K562 (cell line): ENCODE measurements around the gene SULT6B1. TPM values are rescaled to one million over a fixed set of nuclear protein-coding genes. Genes with fewer than 3 reads are reported as not detected.
A peak's percentile ranks its signal among the peaks of the same experiment; 100 is the strongest.

Experiments used
- CBFB ChIP-seq: sonication (generic); formaldehyde crosslinking; IDR thresholded peaks from 2 replicates; pipeline ENCODE4 v1.4.0; 2020; ENCODE audit warnings: mild to moderate bottlenecking, missing genetic modification reagents
- CEBPB ChIP-seq: fragments of 450-650 bp; IDR thresholded peaks from 2 replicates; pipeline ENCODE4 v1.6.1; 2016; ENCODE audit warnings: missing genetic modification characterization, missing compliant biosample characterization
- HSF4 ChIP-seq: fragments of 250-450 bp; sonication (Bioruptor Pico); IDR thresholded peaks from 2 replicates; pipeline ENCODE4 v2.1.2; 2022; ENCODE audit warnings: mild to moderate bottlenecking, moderate library complexity, borderline replicate concordance
- MEF2A ChIP-seq: IDR thresholded peaks from 2 replicates; pipeline ENCODE4 v1.6.1; 2011; ENCODE audit warnings: low read depth, mild to moderate bottlenecking, low read length, moderate library complexity; ENCODE audit not compliant: control insufficient read depth
- POU5F1 ChIP-seq: fragments of 150-350 bp; IDR thresholded peaks from 2 replicates; pipeline ENCODE4 v1.6.1; 2014; ENCODE audit warnings: borderline replicate concordance, low read length, low read depth, mild to moderate bottlenecking; ENCODE audit not compliant: partially characterized antibody
- RFX7 ChIP-seq: fragments of 250-450 bp; sonication (Bioruptor Pico); IDR thresholded peaks from 2 replicates; pipeline ENCODE4 v1.5.1; 2021; ENCODE audit warnings: mild to moderate bottlenecking
- SMAD1 ChIP-seq: fragments of 150-350 bp; IDR thresholded peaks from 2 replicates; pipeline ENCODE4 v1.6.1; 2014; ENCODE audit warnings: low read length, low read depth; ENCODE audit not compliant: partially characterized antibody
- SNRNP70 ChIP-seq: fragments of 200-400 bp; formaldehyde crosslinking; optimal IDR thresholded peaks from 2 replicates; pipeline ENCODE3; 2017; ENCODE audit warnings: low read depth, low read length
- ZKSCAN8 ChIP-seq: fragments of 200-800 bp; sonication (Bioruptor generic); IDR thresholded peaks from 2 replicates; pipeline ENCODE4 v1.6.1; 2016; ENCODE audit warnings: missing genetic modification characterization, missing compliant biosample characterization
- ZNF143 ChIP-seq: sonication (generic); formaldehyde crosslinking; IDR thresholded peaks from 2 replicates; pipeline ENCODE4 v1.9.0; 2022; ENCODE audit warnings: mild to moderate bottlenecking, missing genetic modification reagents
- ZNF316 ChIP-seq: fragments of 450-650 bp; IDR thresholded peaks from 2 replicates; pipeline ENCODE4 v1.6.1; 2016
- ZNF668 ChIP-seq: fragments of 250-450 bp; sonication (Bioruptor Pico); IDR thresholded peaks from 2 replicates; pipeline ENCODE4 v1.8.0; 2022; ENCODE audit warnings: mild to moderate bottlenecking, inconsistent platforms
- ZNF707 ChIP-seq: fragments of 250-450 bp; sonication (Bioruptor Pico); conservative IDR thresholded peaks from 2 replicates; pipeline ENCODE4 v1.8.0; 2022; ENCODE audit warnings: inconsistent platforms, mild to moderate bottlenecking, moderate library complexity
- ZNF780A ChIP-seq: fragments of 250-450 bp; sonication (Bioruptor Pico); IDR thresholded peaks from 2 replicates; pipeline ENCODE4 v1.5.0; 2021; ENCODE audit warnings: mild to moderate bottlenecking
- ZNF830 ChIP-seq: fragments of 250-450 bp; sonication (Bioruptor Pico); IDR thresholded peaks from 2 replicates; pipeline ENCODE4 v1.5.0; 2021; ENCODE audit warnings: mild to moderate bottlenecking
- polyA plus RNA-seq, 8 experiments: library from polyadenylated mRNA; depleted of rRNA in 4 of 8; stranded (reverse) in 5 of 8; unstranded in 3 of 8; fragments of >200 nt; fragmentation: Nextera tagmentation in 2 of 8; fragmentation: Illumina TruSeq in 1 of 8; extraction: Ambion mirVana in 2 of 8; extraction: Trizol in 1 of 8; gene quantifications; 2 replicates each; pipeline versions ENCODE4 v1.2.1 to v1.2.3, GENCODE V29; 2011 to 2014; ENCODE audit warnings: inconsistent platforms in 1 of 8, missing spikeins in 1 of 8
- total RNA-seq, 7 experiments: library from RNA; depleted of rRNA in 6 of 7; stranded (reverse); fragments of >200 nt in 6 of 7; fragmentation: Illumina TruSeq in 2 of 7; extraction: Trizol in 2 of 7; gene quantifications; 2 replicates each; pipeline versions ENCODE4 v1.2.1 to v1.2.3, GENCODE V29; 2011 to 2021; ENCODE audit warnings: low replicate concordance in 1 of 7
- TF ChIP-seq, protein P1 (sequence below): sonication (generic); formaldehyde crosslinking; IDR thresholded peaks from 2 replicates; pipeline ENCODE4 v1.8.0; 2022; ENCODE audit warnings: mild to moderate bottlenecking, missing genetic modification reagents
- TF ChIP-seq, protein P2 (sequence below): IDR thresholded peaks from 2 replicates; pipeline ENCODE4 v1.6.1; 2011; ENCODE audit not compliant: insufficient read length; ENCODE audit errors: extremely low read depth
- TF ChIP-seq, protein P3 (sequence below): IDR thresholded peaks from 2 replicates; pipeline ENCODE4 v1.6.1; 2011; ENCODE audit warnings: borderline replicate concordance, low read depth, mild to moderate bottlenecking, moderate library complexity, low read length; ENCODE audit not compliant: insufficient read depth, poor library complexity, severe bottlenecking
- TF ChIP-seq, protein P4 (sequence below): fragments of 250-450 bp; sonication (Bioruptor Pico); IDR thresholded peaks from 2 replicates; pipeline ENCODE4 v1.8.0; 2022; ENCODE audit warnings: moderate library complexity, mild to moderate bottlenecking, inconsistent platforms

SULT6B1 gene
- total and polyA plus RNA-seq, 9 of the 15 experiments (the other 6 are each of a cell fraction or from before 2014, with no cell fraction given), result not detected

DNA sequence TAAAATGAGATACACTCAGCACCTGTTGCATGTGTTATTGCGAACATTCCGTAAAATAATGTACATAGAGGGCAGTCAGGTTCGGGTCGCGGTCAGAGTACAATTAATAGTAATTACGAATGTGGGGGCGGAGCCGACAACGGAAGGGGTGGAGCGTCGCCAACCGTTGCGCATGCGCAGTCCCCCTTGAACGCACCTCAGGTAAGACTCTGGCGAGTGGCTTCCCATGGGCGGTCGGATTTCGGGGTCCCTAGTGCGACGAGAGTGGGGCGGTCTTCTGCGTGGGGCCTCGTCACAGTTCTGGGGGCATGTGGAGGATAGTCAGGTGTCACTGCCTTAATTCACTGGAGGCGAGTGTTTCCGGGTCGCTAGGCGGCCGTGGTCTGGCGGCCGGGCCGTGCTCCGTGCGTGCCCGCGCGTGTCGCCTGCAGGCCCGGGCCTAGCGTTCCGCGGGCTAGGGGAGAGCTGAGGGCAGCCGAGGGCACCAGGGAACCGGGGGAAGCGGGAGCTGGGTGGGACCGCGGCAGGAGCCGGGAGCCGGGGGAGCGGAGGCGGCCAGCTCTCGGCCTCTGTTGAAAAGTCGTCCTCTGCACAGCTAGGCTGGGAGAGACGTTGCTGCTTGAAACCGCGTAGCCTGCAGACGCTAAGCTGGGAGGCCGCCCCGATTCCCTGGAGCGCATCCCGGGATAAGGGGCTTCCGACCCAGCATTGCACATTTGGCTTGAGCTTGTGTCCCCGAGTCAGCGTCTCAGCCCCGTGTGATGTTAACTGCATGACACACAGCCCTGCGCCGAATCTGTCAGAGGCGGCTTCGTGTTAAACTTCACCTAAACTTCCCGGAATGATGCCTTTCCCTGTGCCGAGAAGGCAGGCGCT is 8.1 kb upstream of the SULT6B1 start, which contains the start of gene CEBPZOS (continued):
- TF ChIP-seq, protein P1, sequence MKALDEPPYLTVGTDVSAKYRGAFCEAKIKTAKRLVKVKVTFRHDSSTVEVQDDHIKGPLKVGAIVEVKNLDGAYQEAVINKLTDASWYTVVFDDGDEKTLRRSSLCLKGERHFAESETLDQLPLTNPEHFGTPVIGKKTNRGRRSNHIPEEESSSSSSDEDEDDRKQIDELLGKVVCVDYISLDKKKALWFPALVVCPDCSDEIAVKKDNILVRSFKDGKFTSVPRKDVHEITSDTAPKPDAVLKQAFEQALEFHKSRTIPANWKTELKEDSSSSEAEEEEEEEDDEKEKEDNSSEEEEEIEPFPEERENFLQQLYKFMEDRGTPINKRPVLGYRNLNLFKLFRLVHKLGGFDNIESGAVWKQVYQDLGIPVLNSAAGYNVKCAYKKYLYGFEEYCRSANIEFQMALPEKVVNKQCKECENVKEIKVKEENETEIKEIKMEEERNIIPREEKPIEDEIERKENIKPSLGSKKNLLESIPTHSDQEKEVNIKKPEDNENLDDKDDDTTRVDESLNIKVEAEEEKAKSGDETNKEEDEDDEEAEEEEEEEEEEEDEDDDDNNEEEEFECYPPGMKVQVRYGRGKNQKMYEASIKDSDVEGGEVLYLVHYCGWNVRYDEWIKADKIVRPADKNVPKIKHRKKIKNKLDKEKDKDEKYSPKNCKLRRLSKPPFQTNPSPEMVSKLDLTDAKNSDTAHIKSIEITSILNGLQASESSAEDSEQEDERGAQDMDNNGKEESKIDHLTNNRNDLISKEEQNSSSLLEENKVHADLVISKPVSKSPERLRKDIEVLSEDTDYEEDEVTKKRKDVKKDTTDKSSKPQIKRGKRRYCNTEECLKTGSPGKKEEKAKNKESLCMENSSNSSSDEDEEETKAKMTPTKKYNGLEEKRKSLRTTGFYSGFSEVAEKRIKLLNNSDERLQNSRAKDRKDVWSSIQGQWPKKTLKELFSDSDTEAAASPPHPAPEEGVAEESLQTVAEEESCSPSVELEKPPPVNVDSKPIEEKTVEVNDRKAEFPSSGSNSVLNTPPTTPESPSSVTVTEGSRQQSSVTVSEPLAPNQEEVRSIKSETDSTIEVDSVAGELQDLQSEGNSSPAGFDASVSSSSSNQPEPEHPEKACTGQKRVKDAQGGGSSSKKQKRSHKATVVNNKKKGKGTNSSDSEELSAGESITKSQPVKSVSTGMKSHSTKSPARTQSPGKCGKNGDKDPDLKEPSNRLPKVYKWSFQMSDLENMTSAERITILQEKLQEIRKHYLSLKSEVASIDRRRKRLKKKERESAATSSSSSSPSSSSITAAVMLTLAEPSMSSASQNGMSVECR (CRISPR knock-in tag), result peak; percentile 89
- TF ChIP-seq ZNF316 (no peak), RFX7 (CRISPR knock-in tag) (no peak), ZNF707 (CRISPR knock-in tag) (no peak), POU5F1 (no peak), CEBPB (tag) (no peak), HSF4 (CRISPR knock-in tag) (no peak), ZNF143 (peak; percentile 45; the same call in 1 of the 2 replicates), SNRNP70 (no peak), MEF2A (no peak), SMAD1 (no peak), CBFB (CRISPR knock-in tag) (no peak), ZNF780A (CRISPR knock-in tag) (no peak), ZNF830 (CRISPR knock-in tag) (no peak), ZKSCAN8 (CRISPR knock-in tag) (no peak), ZNF668 (no peak)
- TF ChIP-seq, protein P2, sequence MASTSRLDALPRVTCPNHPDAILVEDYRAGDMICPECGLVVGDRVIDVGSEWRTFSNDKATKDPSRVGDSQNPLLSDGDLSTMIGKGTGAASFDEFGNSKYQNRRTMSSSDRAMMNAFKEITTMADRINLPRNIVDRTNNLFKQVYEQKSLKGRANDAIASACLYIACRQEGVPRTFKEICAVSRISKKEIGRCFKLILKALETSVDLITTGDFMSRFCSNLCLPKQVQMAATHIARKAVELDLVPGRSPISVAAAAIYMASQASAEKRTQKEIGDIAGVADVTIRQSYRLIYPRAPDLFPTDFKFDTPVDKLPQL, result no peak
- TF ChIP-seq, protein P3, sequence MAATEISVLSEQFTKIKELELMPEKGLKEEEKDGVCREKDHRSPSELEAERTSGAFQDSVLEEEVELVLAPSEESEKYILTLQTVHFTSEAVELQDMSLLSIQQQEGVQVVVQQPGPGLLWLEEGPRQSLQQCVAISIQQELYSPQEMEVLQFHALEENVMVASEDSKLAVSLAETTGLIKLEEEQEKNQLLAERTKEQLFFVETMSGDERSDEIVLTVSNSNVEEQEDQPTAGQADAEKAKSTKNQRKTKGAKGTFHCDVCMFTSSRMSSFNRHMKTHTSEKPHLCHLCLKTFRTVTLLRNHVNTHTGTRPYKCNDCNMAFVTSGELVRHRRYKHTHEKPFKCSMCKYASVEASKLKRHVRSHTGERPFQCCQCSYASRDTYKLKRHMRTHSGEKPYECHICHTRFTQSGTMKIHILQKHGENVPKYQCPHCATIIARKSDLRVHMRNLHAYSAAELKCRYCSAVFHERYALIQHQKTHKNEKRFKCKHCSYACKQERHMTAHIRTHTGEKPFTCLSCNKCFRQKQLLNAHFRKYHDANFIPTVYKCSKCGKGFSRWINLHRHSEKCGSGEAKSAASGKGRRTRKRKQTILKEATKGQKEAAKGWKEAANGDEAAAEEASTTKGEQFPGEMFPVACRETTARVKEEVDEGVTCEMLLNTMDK, result no peak
- TF ChIP-seq, protein P4, sequence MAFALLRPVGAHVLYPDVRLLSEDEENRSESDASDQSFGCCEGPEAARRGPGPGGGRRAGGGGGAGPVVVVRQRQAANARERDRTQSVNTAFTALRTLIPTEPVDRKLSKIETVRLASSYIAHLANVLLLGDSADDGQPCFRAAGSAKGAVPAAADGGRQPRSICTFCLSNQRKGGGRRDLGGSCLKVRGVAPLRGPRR (CRISPR knock-in tag), result no peak
